Measurements from ENCODE around the gene CYP2R1.

The CYP2R1 gene

DNA sequence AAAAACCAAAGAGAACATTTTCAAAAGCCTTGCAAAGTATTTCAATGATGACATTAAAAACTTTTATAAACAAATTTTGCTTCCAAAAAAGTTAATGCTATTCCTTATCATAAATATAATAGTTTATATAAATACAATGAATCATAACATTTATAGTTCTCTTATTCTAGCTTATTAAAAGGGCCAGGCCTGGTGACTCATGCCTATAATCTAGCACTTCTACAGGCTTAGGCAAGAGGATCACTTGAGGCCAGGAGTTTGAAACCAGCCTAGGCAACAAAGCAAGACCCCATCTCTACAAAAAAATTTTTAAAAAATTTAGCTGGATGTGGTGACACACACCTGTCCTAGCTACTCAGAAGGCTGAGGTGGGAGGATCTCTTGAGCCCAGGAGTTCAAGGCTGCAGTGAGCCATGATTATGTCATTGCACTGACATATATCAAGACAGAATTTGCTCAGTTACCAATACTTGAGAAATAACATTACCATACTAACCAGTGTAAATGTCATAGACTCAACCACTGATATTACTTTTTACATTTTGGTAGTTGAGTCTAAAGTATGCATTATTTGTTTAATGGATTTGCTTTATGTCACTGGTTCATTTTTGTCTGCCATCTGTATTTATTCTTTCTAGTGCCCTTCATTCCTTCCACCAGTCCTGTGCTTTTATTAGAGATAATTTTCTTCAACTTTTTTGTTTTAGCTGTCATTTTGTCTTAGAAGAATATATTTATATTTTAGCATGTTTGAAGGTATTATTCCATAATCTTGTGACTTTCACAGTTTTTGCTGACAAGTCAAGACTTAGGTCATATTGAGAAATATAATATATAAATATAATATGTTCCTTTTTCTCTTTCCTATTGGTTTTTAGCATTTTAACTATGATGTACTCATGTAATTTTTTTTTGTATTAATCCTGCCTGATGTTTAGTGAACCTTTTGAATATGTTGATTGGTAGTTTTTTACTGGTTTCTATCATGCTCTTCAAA lies 56.2 kb downstream of the CYP2R1 start:
- no peak overlapping the region for H3K4me3 ChIP-seq (ENCODE audit: low read depth, low read length)
- no peak for DNase-seq (ENCODE audit: low read depth)
- TF ChIP-seq CTCF (IDR thresholded peaks at IDR 0.05; ENCODE audit: insufficient read depth, low read depth, low read length, missing control alignments), result no peak

Data from GM12865 (cell line).